DMS153 (cell line): ENCODE results near the gene AKIP1.
"Not testable (repeated sequence)": the region's sequence is repeated elsewhere in the genome, so short reads cannot be mapped to it uniquely, and the experiment has no call there.

Source experiments
- DNase-seq: peaks from one replicate; lab custom pipeline; 2025; lab: John Stamatoyannopoulos, UW

The AKIP1 gene, protein sequence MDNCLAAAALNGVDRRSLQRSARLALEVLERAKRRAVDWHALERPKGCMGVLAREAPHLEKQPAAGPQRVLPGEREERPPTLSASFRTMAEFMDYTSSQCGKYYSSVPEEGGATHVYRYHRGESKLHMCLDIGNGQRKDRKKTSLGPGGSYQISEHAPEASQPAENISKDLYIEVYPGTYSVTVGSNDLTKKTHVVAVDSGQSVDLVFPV

GRCh38 chr11:8911029-8911823 is at the start of gene AKIP1:
Gene AKIP1, plus strand, starts transcription at chr11:8911189. Its CDS starts 261 bp downstream, at chr11:8911450.
- DNase-seq: peak; percentile 94

DNA sequence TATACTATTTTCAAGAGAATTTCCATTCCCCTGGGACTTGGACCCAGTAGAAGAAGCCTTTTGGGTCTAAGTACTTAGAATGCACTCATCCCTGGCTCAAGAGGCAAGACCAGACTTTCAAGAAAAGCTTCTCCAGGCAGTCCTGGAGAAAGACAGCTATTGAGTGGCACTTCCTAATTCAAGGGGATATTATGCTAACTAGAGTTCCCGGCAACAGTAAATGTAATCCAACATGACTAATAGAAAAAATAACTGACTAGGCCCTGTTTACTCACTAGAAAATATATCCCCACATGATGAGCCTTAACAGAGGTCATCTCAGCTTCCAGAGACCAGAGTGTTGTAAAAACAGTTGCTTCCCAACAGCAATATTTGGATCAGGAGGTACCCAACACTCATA is 47.2 kb upstream of the AKIP1 start:
- no peak for DNase-seq

DNA sequence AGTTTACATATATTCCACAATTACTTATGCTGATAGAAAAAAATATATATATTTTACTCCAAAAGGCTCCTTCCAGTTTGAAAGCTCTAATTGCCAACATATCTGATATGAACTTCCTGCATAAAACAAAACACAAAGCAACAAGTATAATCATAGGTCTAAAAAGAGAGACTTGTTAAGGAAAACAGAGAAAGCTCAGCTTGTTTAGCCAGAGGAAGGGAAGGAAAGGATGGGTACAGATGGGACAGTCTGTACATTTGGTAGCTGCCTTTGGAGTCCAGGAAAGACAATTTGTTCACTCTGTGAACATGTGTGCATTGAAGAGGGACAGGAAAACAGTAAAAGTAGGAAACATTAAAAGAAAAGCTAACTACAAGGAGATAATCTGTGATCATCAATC is 45.7 kb upstream of the AKIP1 start:
- DNase-seq: no peak

DNA sequence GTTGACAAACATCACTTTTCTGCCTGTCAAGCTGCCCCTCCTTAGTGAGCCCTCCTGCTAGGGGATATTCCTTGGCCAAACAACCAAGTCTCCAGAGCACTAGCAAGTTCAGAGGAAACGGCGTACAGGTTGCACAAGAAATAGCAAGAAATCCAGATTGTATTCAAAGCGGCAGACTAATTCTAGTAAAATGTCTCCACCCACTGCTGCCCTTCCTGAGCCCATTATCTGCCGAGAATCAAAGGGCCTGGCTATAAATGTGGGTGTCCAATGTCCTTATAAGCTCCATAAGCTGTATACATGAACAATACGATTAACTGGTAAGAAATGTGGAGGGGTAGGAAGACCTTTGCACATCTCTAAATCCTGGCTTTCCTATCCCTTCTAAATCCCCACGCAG is 44.0 kb upstream of the AKIP1 start:
- no peak for DNase-seq

GRCh38 chr11:8867931-8868631 is 42.9 kb upstream of the AKIP1 start:
- DNase-seq: no peak

DNA sequence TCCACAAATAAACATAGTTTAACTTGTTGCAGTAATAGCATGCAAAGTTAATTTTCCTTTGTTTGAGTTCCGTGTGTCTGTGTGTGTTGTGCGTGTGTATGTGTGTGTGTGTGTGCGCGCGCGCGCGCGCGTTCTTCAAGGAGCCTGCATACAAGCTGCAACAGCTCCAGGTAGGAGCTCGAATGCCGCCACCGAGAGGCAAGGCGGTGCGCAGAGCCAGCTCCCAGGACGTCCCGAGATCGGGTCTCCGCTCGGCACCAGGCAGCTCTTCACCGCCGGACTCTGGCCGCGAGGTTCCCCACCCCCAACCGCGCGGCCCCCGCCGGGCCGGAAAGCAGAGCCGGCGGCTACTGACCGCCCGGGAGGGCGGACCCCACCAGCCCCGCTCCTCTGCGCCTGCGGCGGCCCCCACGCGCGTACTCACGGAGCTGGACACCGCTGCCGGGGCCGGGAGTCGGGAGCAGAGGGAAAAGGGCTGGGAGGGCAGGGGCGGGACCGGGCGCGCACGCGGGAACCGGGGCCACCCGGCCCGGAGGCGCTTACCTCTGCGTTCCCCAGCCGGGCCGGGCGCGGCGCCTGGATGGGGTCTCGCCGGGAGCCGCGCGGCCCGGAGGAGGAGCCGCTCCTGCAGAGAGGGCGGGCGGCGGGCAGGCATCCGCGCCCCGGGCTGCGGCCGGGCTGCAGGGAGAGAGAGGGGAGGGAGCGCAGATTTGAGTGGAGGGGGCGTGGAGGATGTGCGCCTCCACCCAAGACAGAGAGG is 40.4 kb upstream of the AKIP1 start:
- peak; percentile 20 for DNase-seq

DNA sequence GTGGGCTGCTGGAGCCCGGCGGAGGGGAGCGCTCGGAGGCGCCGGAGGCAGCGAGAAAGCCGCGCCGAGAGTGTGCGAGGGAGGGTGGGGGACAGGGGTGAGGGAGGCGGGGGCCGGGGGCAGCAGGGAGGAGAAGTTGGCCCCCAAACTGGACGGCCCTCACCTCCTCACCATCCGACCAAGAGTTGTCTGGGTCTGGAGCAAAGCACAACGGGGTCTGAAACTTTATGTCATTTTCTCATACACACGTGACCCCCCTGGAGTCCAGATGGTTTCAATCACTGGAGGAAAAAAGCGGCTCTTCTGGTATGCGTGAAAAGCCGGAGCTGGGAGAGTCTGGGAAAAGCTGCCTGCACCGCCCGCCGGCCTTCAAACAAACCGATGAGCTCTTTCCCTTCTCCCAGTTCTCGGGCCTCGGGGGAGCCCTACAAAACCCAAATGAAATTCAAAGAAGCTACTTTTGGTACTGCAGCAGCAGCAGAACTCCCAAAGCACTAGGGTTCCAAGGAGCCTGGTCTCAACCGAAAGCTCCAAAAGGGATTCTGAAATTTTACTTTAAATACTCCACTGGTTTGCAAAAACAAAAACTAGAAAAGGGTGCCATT is 39.7 kb upstream of the AKIP1 start:
- DNase-seq: no peak

GRCh38 chr11:8871962-8872361 is 39.0 kb upstream of the AKIP1 start:
- DNase-seq: no peak

GRCh38 chr11:8873741-8874405 is 37.1 kb upstream of the AKIP1 start:
- DNase-seq: no peak

- DNase-seq: no peak
Observed at GRCh38 chr11:8878771-8879170, 32.2 kb upstream of the AKIP1 start.

DNA sequence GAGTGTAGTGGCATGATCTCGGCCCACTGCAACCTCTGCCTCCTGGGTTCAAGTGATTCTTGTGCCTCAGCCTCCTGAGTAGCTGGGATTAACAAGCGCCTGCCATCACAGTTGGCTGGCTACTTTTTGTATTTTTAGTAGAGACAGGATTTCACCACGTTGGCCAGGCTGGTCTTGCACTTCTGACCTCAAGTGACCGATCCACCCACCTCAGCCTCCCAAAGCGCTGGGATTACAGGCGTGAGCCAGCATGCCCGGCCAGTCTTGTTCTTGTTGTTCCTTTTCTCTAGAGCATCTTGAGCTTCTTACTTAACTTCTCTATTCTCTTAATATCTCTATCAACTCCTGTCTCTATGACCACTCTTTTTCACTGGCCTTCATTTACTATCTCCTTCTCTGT is 29.4 kb upstream of the AKIP1 start:
- not testable (repeated sequence) for DNase-seq

GRCh38 chr11:8886322-8886721 is 24.7 kb upstream of the AKIP1 start:
- DNase-seq: peak; percentile 60

- DNase-seq: not testable (repeated sequence)
Observed at GRCh38 chr11:8891185-8891584, 19.8 kb upstream of the AKIP1 start.

DNA sequence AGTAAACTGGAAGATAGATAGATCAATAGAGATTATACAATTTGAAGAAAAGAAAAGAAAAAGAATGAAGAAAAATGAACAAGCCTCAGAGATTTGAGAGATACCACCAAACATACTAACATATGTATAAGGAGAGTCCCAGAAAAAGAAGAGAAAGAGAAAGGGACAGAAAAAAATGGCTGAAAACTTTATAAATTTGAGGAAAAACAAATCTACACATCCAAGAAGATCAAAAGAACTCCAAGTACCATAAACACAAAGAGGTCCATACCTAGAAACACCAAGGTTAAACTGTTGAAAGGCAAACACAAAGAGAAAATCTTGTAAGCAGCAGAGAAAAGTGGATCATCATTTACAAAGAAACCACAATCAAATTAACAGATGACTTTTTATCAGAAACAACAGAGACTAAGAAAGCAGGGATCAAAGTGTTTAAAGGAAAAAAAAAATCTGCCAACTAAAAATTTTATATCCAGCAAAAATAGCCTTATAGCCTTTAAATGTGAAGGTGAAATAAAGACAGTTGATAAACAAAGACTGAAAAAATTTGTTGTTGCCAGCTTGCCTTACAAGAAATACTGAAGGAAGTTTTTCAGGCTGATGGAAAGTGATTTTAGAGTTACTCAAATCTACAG is 11.8 kb upstream of the AKIP1 start:
- DNase-seq: no peak

DNA sequence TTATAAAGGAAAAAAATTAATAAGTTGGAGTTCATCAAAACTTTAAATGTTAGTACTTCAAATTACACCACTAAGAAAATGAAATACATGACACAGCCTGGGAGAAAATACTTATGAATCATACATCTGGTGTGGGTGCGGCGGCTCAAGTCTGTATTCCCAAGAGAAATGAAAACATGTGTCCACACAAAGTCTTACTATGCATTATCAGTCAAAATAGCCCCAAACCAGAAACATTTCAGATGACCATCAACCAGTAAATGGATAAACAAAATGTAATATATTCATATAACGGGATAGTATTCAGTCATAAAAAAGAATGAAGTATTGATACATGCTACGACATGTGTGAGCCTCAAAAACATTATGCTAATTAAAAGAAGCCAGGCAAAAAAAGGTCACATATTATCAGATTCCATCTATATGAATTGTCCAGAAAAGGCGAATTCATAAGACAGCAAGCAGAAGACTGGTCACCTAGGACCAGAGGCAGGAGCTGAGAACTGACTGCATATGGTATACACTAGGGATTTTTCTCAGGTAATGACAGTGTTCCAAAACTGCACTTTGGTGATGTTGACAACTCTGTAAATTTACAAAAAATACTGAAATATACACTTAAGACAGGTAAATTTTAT is 5.3 kb upstream of the AKIP1 start:
- DNase-seq: no peak

DNA sequence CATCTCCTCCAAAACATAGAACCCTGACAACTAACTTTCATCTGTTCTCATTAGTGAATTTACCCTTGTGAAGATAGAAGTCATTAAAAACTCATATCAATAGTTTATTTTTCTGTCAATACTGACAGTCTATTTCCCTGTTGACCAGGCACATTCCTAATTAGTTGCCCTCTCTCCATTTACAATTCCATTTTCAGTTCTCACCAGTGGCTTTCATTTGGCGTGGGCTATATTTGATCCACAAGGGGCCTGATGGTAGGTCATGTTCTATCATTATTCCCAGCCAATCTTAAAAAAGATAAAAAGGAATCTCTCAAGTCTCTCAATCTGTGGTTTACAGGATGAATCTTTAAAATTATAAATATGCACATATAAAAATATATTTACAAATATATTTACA is 3.9 kb upstream of the AKIP1 start:
- DNase-seq: no peak

DNA sequence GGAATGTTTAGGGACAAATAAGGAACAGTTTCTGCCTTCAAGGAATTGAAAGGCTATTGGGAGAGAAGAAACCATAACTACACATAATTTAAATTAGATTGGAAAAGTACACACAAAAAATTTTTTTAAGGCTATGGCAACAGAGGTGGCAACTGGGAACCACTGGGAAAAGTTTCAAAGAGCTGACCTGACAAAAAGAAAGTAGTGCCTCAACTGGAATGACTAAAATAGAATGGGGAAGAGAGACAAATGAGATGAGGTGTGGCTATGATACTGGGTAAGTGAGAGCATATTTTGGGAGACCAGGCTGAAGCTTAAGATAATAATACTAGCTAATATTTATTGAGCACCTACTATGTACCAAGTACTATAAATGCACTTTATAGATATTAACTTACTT is 2.9 kb upstream of the AKIP1 start:
- DNase-seq: no peak

GRCh38 chr11:8910649-8911026 is 351 bp upstream of the AKIP1 start:
- no peak for DNase-seq

DNA sequence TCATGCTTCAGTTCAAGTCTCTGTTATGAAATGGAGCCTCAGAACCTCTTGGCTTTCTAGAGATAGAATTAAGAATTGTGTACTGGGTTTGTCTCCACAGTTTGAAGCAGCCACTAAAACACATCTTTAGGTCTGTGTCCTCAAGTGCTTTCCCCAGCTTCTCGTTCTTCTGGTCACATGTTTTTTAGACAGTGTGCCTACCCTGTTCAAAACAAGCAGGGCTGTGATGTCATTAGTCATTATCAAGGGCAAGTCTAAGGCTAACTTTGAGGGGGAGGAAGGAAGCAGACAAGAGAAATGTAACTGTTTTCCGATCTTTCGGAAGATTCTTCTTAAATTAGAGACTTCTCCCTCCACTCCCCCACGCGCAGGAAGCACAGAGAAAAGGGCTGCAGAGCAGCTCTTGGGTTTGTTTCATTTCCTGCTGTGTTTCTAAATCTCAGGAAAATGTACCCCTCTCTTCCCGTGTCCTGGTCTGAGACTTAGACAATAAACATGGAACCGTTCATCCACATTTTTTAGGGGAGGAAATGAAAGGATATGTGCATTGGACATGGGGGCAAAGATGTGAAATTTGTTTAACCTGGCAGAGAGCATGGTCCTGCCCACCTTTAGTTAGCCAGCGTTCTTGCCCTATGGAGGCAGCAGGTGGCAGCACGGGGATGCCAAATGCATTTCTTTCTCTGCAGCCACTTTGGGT is 3.1 kb downstream of the AKIP1 start:
- no peak for DNase-seq

DNA sequence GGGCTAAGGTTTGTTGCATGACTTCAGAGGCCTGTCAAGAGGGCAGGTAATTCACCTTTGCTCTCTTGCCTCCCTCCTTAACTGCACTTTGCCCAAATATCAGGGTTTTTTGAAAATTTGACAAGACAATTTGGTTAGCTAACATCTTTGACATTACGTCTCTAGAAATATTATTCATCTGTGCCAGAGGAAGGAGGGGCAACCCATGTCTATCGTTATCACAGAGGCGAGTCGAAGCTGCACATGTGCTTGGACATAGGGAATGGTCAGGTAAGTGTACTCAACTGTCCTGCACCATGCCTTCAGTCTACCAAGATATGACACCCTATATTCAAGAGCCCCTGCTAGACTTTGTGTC is 3.7 kb downstream of the AKIP1 start:
- no peak for DNase-seq
